PC-9 (cell line): Measurements from ENCODE around the gene STK10. TPM values are rescaled to one million over a fixed set of nuclear protein-coding genes. Genes with fewer than 3 reads are reported as not detected.

Experiments
- BruUV-seq: library from RNA; stranded (reverse); fragments of 400-500 nt; replicated peaks from 2 replicates; lab custom pipeline; 2021; lab: Mats Ljungman, UMichigan
- CTCF ChIA-PET: fragments of 300-600 bp; sonication (Branson Sonifier 250); formaldehyde crosslinking; loops from one replicate; lab custom pipeline; 2022; ENCODE audit warnings: antibody characterized with exemption; lab: Charles Lee
- POLR2A ChIA-PET: fragments of 300-600 bp; sonication (Branson Sonifier 250); formaldehyde crosslinking; loops from one replicate; lab custom pipeline; 2022; ENCODE audit warnings: antibody characterized with exemption; ENCODE audit not compliant: unreplicated experiment; lab: Charles Lee
- DNase-seq, 2 experiments: peaks; one replicate each; pipeline versions ENCODE4 v3.0.0 to v3.0.0-alpha.2; 2015 to 2022; ENCODE audit warnings: mixed read lengths in 1 of 2
- H2AFZ ChIP-seq: fragments of 200-600 bp; sonication (generic); 2 replicates; pipeline ENCODE4 v1.8.1; 2017; ENCODE audit warnings: antibody characterized with exemption
- H3F3A ChIP-seq: fragments of 200-600 bp; sonication (generic); 2 replicates; pipeline ENCODE4 v1.8.1; 2017; ENCODE audit warnings: antibody characterized with exemption, mild to moderate bottlenecking, low read depth; ENCODE audit not compliant: insufficient read depth
- H3K27ac ChIP-seq: fragments of 200-600 bp; sonication (generic); 2 replicates; pipeline ENCODE4 v1.6.1; 2016; ENCODE audit warnings: mixed run types
- H3K27me3 ChIP-seq: fragments of 200-600 bp; sonication (generic); 2 replicates; pipeline ENCODE4 v1.6.1; 2016; ENCODE audit warnings: low read depth, mixed run types; ENCODE audit not compliant: insufficient read depth
- H3K36me3 ChIP-seq: fragments of 200-600 bp; sonication (generic); 2 replicates; pipeline ENCODE4 v1.6.1; 2016; ENCODE audit warnings: low read depth, mixed run types
- H3K4me1 ChIP-seq: fragments of 200-600 bp; sonication (generic); replicated peaks from 2 replicates; pipeline ENCODE4 v1.6.1; 2016; ENCODE audit warnings: mixed run types; ENCODE audit not compliant: insufficient read depth
- H3K4me2 ChIP-seq: fragments of 200-600 bp; sonication (generic); 2 replicates; pipeline ENCODE4 v1.6.1; 2017; ENCODE audit warnings: mixed run types
- H3K4me3 ChIP-seq: fragments of 200-600 bp; sonication (generic); 2 replicates; pipeline ENCODE4 v1.6.1; 2016; ENCODE audit warnings: mixed run types
- H3K79me2 ChIP-seq: fragments of 200-600 bp; sonication (generic); 2 replicates; pipeline ENCODE4 v1.6.1; 2017; ENCODE audit warnings: low read depth, mixed run types
- H3K9me2 ChIP-seq: fragments of 200-600 bp; sonication (generic); 2 replicates; pipeline ENCODE4 v1.8.1; 2017; ENCODE audit warnings: mild to moderate bottlenecking; ENCODE audit not compliant: insufficient read depth
- H3K9me3 ChIP-seq: fragments of 200-600 bp; sonication (generic); 2 replicates; pipeline ENCODE4 v1.8.1; 2016; ENCODE audit warnings: low read depth; ENCODE audit not compliant: insufficient read depth
- H4K20me1 ChIP-seq: fragments of 200-600 bp; sonication (generic); 2 replicates; pipeline ENCODE4 v1.8.1; 2017; ENCODE audit not compliant: insufficient read depth
- CTCF ChIP-seq: fragments of 200-600 bp; sonication (generic); conservative IDR thresholded peaks from 2 replicates; pipeline ENCODE4 v1.6.1; 2017; ENCODE audit warnings: mixed run types, antibody characterized with exemption, mild to moderate bottlenecking, moderate library complexity
- EZH2 ChIP-seq: fragments of 200-600 bp; sonication (generic); IDR thresholded peaks from 2 replicates; pipeline ENCODE4 v1.8.0; 2017; ENCODE audit warnings: antibody characterized with exemption, low read depth
- intact Hi-C: fragments of 100-400 bp; cut with micrococcal nuclease; formaldehyde crosslinking; loops from one replicate; pipeline ENCODE4 v1.10.0; 2022; ENCODE audit not compliant: unreplicated experiment
- total RNA-seq: library from RNA; stranded (reverse); gene quantifications from 2 replicates; pipeline ENCODE4 v1.2.3, GENCODE V29; 2021

The STK10 gene
- total RNA-seq, 1 experiment from 2014 or later, result 31.5 TPM

GRCh38 chr5:172168311-172168710, 19.7 kb downstream of the STK10 start:
- Histone ChIP-seq H3K4me2 (no peak overlapping the region), H3K79me2 (no peaks in the 10 kb centered on the region), H3K36me3 (no peaks in the 10 kb centered on the region), H3K4me3 (no peak overlapping the region), H3K27ac (no peak overlapping the region), H3K9me3 (no peaks in the 10 kb centered on the region), H3K27me3 (no peaks in the 10 kb centered on the region), H2AFZ (no peak overlapping the region), H4K20me1 (no peaks in the 10 kb centered on the region), H3F3A (no peaks in the 10 kb centered on the region; the same call in 1 of the 2 replicates), H3K9me2 (no peaks in the 10 kb centered on the region), H3K4me1 (no peaks in the 10 kb centered on the region)
- CTCF ChIA-PET, result no interaction called here
- TF ChIP-seq EZH2, result no peak
- no peak for TF ChIP-seq CTCF
- intact Hi-C loops, result no loop called here
- no TSS peak for BruUV-seq
- POLR2A ChIA-PET, result no interaction called here
- no peak for DNase-seq

DNA sequence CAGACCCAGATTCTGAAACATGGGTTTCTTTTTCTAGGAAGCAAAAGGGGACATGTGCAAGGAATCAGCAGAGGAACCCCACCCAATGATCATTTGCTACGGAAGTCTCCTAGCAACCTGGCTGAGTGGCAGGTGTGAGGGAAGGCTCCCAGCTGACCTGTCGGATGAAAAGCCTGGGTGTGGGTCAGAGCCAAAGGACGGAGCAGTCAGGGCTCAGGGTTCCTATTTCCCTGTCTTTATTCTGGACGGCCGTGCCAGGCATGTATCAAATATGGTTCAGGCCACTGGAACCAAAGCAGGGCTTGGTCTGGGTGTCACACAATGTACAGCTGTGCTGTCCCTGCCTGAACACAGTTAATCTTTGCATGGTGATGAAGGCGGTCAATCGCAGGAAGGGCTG, 20.1 kb downstream of the STK10 start:
- CTCF ChIA-PET, result no interaction called here
- DNase-seq, result no peak
- no peak for TF ChIP-seq CTCF
- no peak for TF ChIP-seq EZH2
- H3K4me1 ChIP-seq, result no peaks in the 10 kb centered on the region
- H3K27ac ChIP-seq, result no peak overlapping the region
- no peaks in the 10 kb centered on the region; the same call in 1 of the 2 replicates for H3F3A ChIP-seq
- no peaks in the 10 kb centered on the region for H4K20me1 ChIP-seq
- BruUV-seq, result no TSS peak
- no peak overlapping the region for H2AFZ ChIP-seq
- H3K9me3 ChIP-seq, result no peaks in the 10 kb centered on the region
- POLR2A ChIA-PET, result no interaction called here
- no peaks in the 10 kb centered on the region for H3K79me2 ChIP-seq
- no peak overlapping the region for H3K4me3 ChIP-seq
- no peaks in the 10 kb centered on the region for H3K9me2 ChIP-seq
- no peak overlapping the region for H3K4me2 ChIP-seq
- no peaks in the 10 kb centered on the region for H3K27me3 ChIP-seq
- no peaks in the 10 kb centered on the region for H3K36me3 ChIP-seq
- intact Hi-C loops, result no loop called here

- Histone ChIP-seq H3K27me3 (no peaks in the 10 kb centered on the region), H3K9me3 (no peaks in the 10 kb centered on the region), H3K36me3 (no peaks in the 10 kb centered on the region), H3K79me2 (peaks cover 5% of the 10 kb centered on the region; the same call in 1 of the 2 replicates), H4K20me1 (0 out of 2 replicates have a peak, but pooled peaks cover 6% of the 10 kb centered on the region), H3K9me2 (no peaks in the 10 kb centered on the region), H2AFZ (no peak overlapping the region), H3K4me1 (no peaks in the 10 kb centered on the region), H3K4me3 (no peak overlapping the region), H3K4me2 (no peak overlapping the region), H3F3A (no peaks in the 10 kb centered on the region; the same call in 1 of the 2 replicates), H3K27ac (no peak overlapping the region)
- no peak for TF ChIP-seq EZH2
- intact Hi-C loops, result no loop called here
- POLR2A ChIA-PET, result no interaction called here
- CTCF ChIA-PET, result no interaction called here
- no TSS peak for BruUV-seq
- DNase-seq, result no peak
These were observed 21.8 kb downstream of the STK10 start for GRCh38 chr5:172166030-172166826.
